ENCODE results near the gene JDP2. TPM values are rescaled to one million over a fixed set of nuclear protein-coding genes. Genes with fewer than 3 reads are reported as not detected.

The JDP2 gene
- total RNA-seq, 1 experiment from 2014 or later = 23.3 TPM

- TF ChIP-seq ZNF425 (CRISPR knock-in tag; conservative IDR thresholded peaks at IDR 0.05) = no peak
- TF ChIP-seq ATF1 (CRISPR knock-in tag; IDR thresholded peaks at IDR 0.05) = no peak
- TF ChIP-seq PRRX2 (CRISPR knock-in tag; IDR thresholded peaks at IDR 0.05) = no peak
- TF ChIP-seq ATF2 (CRISPR knock-in tag; IDR thresholded peaks at IDR 0.05; ENCODE audit: borderline replicate concordance, low read depth) = no peak
- TF ChIP-seq NFYB (CRISPR knock-in tag; conservative IDR thresholded peaks at IDR 0.05; ENCODE audit: low read depth) = no peak
- TF ChIP-seq ZNF416 (CRISPR knock-in tag; IDR thresholded peaks at IDR 0.05) = no peak
- no peak for TF ChIP-seq ARID4B (CRISPR knock-in tag; IDR thresholded peaks at IDR 0.05; ENCODE audit: borderline replicate concordance)
Observed at GRCh38 chr14:75425446-75425845, 2.4 kb upstream of the JDP2 start (continued).

- peaks cover 3% of the 10 kb centered on the region for H3K36me3 Mint-ChIP-seq
- DNase-seq (ENCODE audit: low spot score) (no peak), ATAC-seq (peak; percentile 3; the same call in 1 of the 2 replicates)
- H3K27ac Mint-ChIP-seq = no peak overlapping the region
- peaks cover 29% of the 10 kb centered on the region for H3K27me3 Mint-ChIP-seq (ENCODE audit: low read depth)
- ChIA-PET POLR2A (no interaction called here), CTCF (no interaction called here)
- TF ChIP-seq HMGXB4 (CRISPR knock-in tag; IDR thresholded peaks at IDR 0.05) (no peak), ZNF317 (CRISPR knock-in tag; IDR thresholded peaks at IDR 0.05; ENCODE audit: borderline replicate concordance, low read depth) (peak; percentile 80)
- H3K9me3 Mint-ChIP-seq = peaks cover 7% of the 10 kb centered on the region
- peak overlapping the region; percentile 64 for H3K4me3 Mint-ChIP-seq
- peaks cover 31% of the 10 kb centered on the region for H3K4me1 Mint-ChIP-seq
Observed at GRCh38 chr14:75426332-75427125, 1.3 kb upstream of the JDP2 start.

GRCh38 chr14:75427126-75427481 lies 718 bp upstream of the JDP2 start:
- peaks cover 31% of the 10 kb centered on the region for H3K4me1 Mint-ChIP-seq
- H3K27ac Mint-ChIP-seq = no peak overlapping the region
- H3K9me3 Mint-ChIP-seq = peaks cover 7% of the 10 kb centered on the region
- POLR2A ChIA-PET = interaction anchor here (1.9 kb wide), 1 partner anchor 27 kb away, joined by 5 read pairs; no protein-coding TSS in a partner anchor
- H3K4me3 Mint-ChIP-seq = peak overlapping the region; percentile 64
- CTCF ChIA-PET = interaction anchor here (1.0 kb wide), 1 partner anchor 554 kb away, joined by 3 read pairs; no protein-coding TSS in a partner anchor
- no peak for DNase-seq (ENCODE audit: low spot score)
- peaks cover 4% of the 10 kb centered on the region for H3K36me3 Mint-ChIP-seq
- peak; percentile 41 for ATAC-seq
- peaks cover 29% of the 10 kb centered on the region for H3K27me3 Mint-ChIP-seq (ENCODE audit: low read depth)
- TF ChIP-seq NFYB (CRISPR knock-in tag; conservative IDR thresholded peaks at IDR 0.05; ENCODE audit: low read depth) (no peak), TP53 (CRISPR knock-in tag; IDR thresholded peaks at IDR 0.05) (no peak), SOX15 (CRISPR knock-in tag; IDR thresholded peaks at IDR 0.05) (no peak), ZNF416 (CRISPR knock-in tag; IDR thresholded peaks at IDR 0.05) (no peak), TCF7 (CRISPR knock-in tag; IDR thresholded peaks at IDR 0.05; ENCODE audit: low read depth) (no peak), NR1H2 (CRISPR knock-in tag; IDR thresholded peaks at IDR 0.05) (no peak), GRHL2 (CRISPR knock-in tag; IDR thresholded peaks at IDR 0.05; ENCODE audit: insufficient replicate concordance, severe bottlenecking) (no peak), CTCF (IDR thresholded peaks at IDR 0.05) (no peak), STAT6 (CRISPR knock-in tag; conservative IDR thresholded peaks at IDR 0.05; ENCODE audit: low read depth) (no peak)
